NCI-H187 treated with DMSO at 0.1 percent for 48 hours (cell line): ENCODE measurements around the gene SH2D7.

ENCODE experiments used
- DNase-seq: peaks from one replicate; lab custom pipeline; 2025; lab: John Stamatoyannopoulos, UW

The SH2D7 gene

GRCh38 chr15:78061963-78062427 is 30.4 kb upstream of the SH2D7 start:
- DNase-seq, result no peak

- no peak for DNase-seq
These were observed 29.1 kb upstream of the SH2D7 start for GRCh38 chr15:78063217-78063616.

GRCh38 chr15:78063970-78064385 is 28.4 kb upstream of the SH2D7 start:
- no peak for DNase-seq

- no peak for DNase-seq
These were observed 27.8 kb upstream of the SH2D7 start for GRCh38 chr15:78064544-78064943.

GRCh38 chr15:78065284-78065872 is 27.0 kb upstream of the SH2D7 start:
- no peak for DNase-seq

- no peak for DNase-seq
These were observed 26.1 kb upstream of the SH2D7 start for GRCh38 chr15:78065973-78066946.

GRCh38 chr15:78067328-78068228 is 24.8 kb upstream of the SH2D7 start:
- no peak for DNase-seq

- DNase-seq, result no peak
These were observed 23.3 kb upstream of the SH2D7 start for GRCh38 chr15:78069052-78069414.

- DNase-seq, result no peak
These were observed 22.8 kb upstream of the SH2D7 start for GRCh38 chr15:78069462-78070029.

GRCh38 chr15:78070049-78070700 is 22.2 kb upstream of the SH2D7 start:
- DNase-seq, result no peak

- DNase-seq, result no peak
These were observed 21.0 kb upstream of the SH2D7 start for GRCh38 chr15:78071383-78071782.

- DNase-seq, result no peak
These were observed 20.1 kb upstream of the SH2D7 start for GRCh38 chr15:78072080-78072892.

- no peak for DNase-seq
These were observed 19.1 kb upstream of the SH2D7 start for GRCh38 chr15:78073046-78073787.

GRCh38 chr15:78075490-78076230 is 16.7 kb upstream of the SH2D7 start:
- no peak for DNase-seq

GRCh38 chr15:78076231-78077052 is 15.9 kb upstream of the SH2D7 start:
- DNase-seq, result no peak

GRCh38 chr15:78077053-78077870 is 15.1 kb upstream of the SH2D7 start, which contains the start of gene TBC1D2B:
TBC1D2B (minus strand) TSS chr15:78077711; CDS start chr15:78077652, 59 bp downstream.
- no peak for DNase-seq

- DNase-seq, result no peak
These were observed 14.5 kb upstream of the SH2D7 start for GRCh38 chr15:78077871-78078210.
